Endothelial cell of umbilical vein (primary cell): ENCODE data around the gene ZNF483. TPM values are rescaled to one million over a fixed set of nuclear protein-coding genes. Genes with fewer than 3 reads are reported as not detected.

Source experiments
- BruUV-seq: library from RNA; stranded (reverse); fragments of 400-500 nt; replicated peaks from 2 replicates; lab custom pipeline; 2021; lab: Mats Ljungman, UMichigan
- CTCF ChIA-PET: fragments of 300-600, 350-600 bp; sonication (Branson Sonifier 250); formaldehyde crosslinking; loops from one replicate; lab custom pipeline; 2021; ENCODE audit warnings: antibody characterized with exemption, inconsistent platforms; lab: Charles Lee
- POLR2A ChIA-PET: fragments of 300-600, 350-600 bp; sonication (Branson Sonifier 250); formaldehyde crosslinking; loops from one replicate; lab custom pipeline; 2021; ENCODE audit warnings: antibody characterized with exemption, inconsistent platforms; lab: Charles Lee
- DNase-seq: peaks from one replicate; pipeline ENCODE4 v3.0.0-alpha.2; 2011; ENCODE audit warnings: low read depth, low spot score
- FAIRE-seq: peaks from 2 replicates; lab custom pipeline; 2011; peaks lifted over from hg19 to GRCh38; lab: Jason Lieb, UNC
- H2AFZ ChIP-seq: 2 replicates; pipeline ENCODE4 v1.6.0; 2012; ENCODE audit warnings: low read depth, low read length, control low read depth, inconsistent platforms
- H3K27ac ChIP-seq: 2 replicates; pipeline ENCODE4 v1.5.1; 2011; ENCODE audit warnings: low read depth, mild to moderate bottlenecking, control low read depth, low read length, moderate library complexity; ENCODE audit not compliant: insufficient read depth
- H3K27me3 ChIP-seq, 2 experiments: 2 replicates each; pipeline versions ENCODE4 v1.6.0 to v1.6.1; 2011; ENCODE audit warnings: low read length in 2 of 2, mixed read lengths in 1 of 2; ENCODE audit not compliant: control insufficient read depth in 2 of 2, insufficient read depth in 2 of 2
- H3K36me3 ChIP-seq, 2 experiments: 2 replicates in 1 of 2; 3 replicates in 1 of 2; pipeline ENCODE4 v1.5.1; 2011; ENCODE audit warnings: low read length in 2 of 2, mild to moderate bottlenecking in 1 of 2, moderate library complexity in 1 of 2; ENCODE audit not compliant: control insufficient read depth in 2 of 2, insufficient read depth in 2 of 2; ENCODE audit errors: extremely low read depth in 1 of 2
- H3K4me1 ChIP-seq: 3 replicates; pipeline ENCODE4 v1.5.1; 2011; ENCODE audit warnings: mild to moderate bottlenecking, low read length; ENCODE audit not compliant: control insufficient read depth, insufficient read depth; ENCODE audit errors: extremely low read depth
- H3K4me2 ChIP-seq: 2 replicates; pipeline ENCODE4 v1.6.1; 2011; ENCODE audit warnings: low read length, control low read depth, mixed read lengths; ENCODE audit not compliant: insufficient read depth
- H3K4me3 ChIP-seq, 3 experiments: fragments of 200-600 bp in 1 of 3; sonication (generic), shearing (Covaris generic) in 1 of 3; replicated peaks in 1 of 3; 2 replicates each; pipeline ENCODE4 v1.5.1; 2011 to 2016; ENCODE audit warnings: control low read depth in 3 of 3, low read length in 3 of 3, mild to moderate bottlenecking in 2 of 3, inconsistent platforms in 1 of 3, low read depth in 1 of 3, moderate library complexity in 1 of 3; ENCODE audit not compliant: insufficient read depth in 1 of 3
- H3K79me2 ChIP-seq: 2 replicates; pipeline ENCODE4 v1.6.0; 2012; ENCODE audit warnings: low read length, inconsistent platforms; ENCODE audit not compliant: control insufficient read depth, insufficient read depth
- H3K9ac ChIP-seq: replicated peaks from 2 replicates; pipeline ENCODE3; 2011; ENCODE audit warnings: low read length, control low read depth; ENCODE audit not compliant: insufficient read depth; ENCODE audit errors: extremely low read depth
- H3K9me1 ChIP-seq: replicated peaks from 3 replicates; pipeline ENCODE4 v1.6.0; 2011; ENCODE audit warnings: mild to moderate bottlenecking, low read length; ENCODE audit not compliant: control insufficient read depth, insufficient read depth; ENCODE audit errors: extremely low read depth
- H3K9me3 ChIP-seq: replicated peaks from 2 replicates; pipeline ENCODE4 v1.5.1; 2012; ENCODE audit warnings: low read length, inconsistent platforms; ENCODE audit not compliant: control insufficient read depth, insufficient read depth
- H4K20me1 ChIP-seq: replicated peaks from 2 replicates; pipeline ENCODE3; 2011; ENCODE audit warnings: mild to moderate bottlenecking, low read length; ENCODE audit not compliant: control insufficient read depth, insufficient read depth; ENCODE audit errors: extremely low read depth
- CTCF ChIP-seq, 2 donors: IDR thresholded peaks; 1 replicate in 1 of 2; 2 replicates in 1 of 2; pipeline ENCODE4 v1.5.1; 2011; ENCODE audit warnings: low read length in 2 of 2, mild to moderate bottlenecking in 2 of 2, moderate library complexity in 2 of 2, control low read depth in 1 of 2, inconsistent platforms in 1 of 2, low read depth in 1 of 2; ENCODE audit not compliant: insufficient read depth in 1 of 2; ENCODE audit errors: extremely low read depth in 1 of 2
- EZH2 ChIP-seq: IDR thresholded peaks from 2 replicates; pipeline ENCODE4 v1.6.1; 2012; ENCODE audit warnings: borderline replicate concordance, low read depth, mild to moderate bottlenecking, moderate library complexity, low read length, inconsistent platforms; ENCODE audit not compliant: severe bottlenecking
- FOS ChIP-seq: IDR thresholded peaks from 2 replicates; pipeline ENCODE4 v1.6.1; 2011; ENCODE audit warnings: mild to moderate bottlenecking, low read length, moderate library complexity, borderline replicate concordance; ENCODE audit not compliant: insufficient read depth
- GATA2 ChIP-seq: IDR thresholded peaks from 2 replicates; pipeline ENCODE4 v1.7.0; 2011; ENCODE audit warnings: low read depth, mild to moderate bottlenecking, moderate library complexity, mixed read lengths, low read length; ENCODE audit not compliant: insufficient read length, insufficient read depth
- JUN ChIP-seq: IDR thresholded peaks from 2 replicates; pipeline ENCODE4 v1.6.1; 2011; ENCODE audit warnings: borderline replicate concordance, low read depth; ENCODE audit not compliant: insufficient read length, insufficient read depth
- MAX ChIP-seq: IDR thresholded peaks from 2 replicates; pipeline ENCODE4 v1.6.1; 2011; ENCODE audit not compliant: insufficient read depth, insufficient read length
- MYC ChIP-seq: IDR thresholded peaks from one replicate; pipeline ENCODE4 v1.6.1; 2011; ENCODE audit warnings: mild to moderate bottlenecking, low read depth, low read length
- POLR2A ChIP-seq: IDR thresholded peaks from 2 replicates; pipeline ENCODE4 v1.6.1; 2012; ENCODE audit warnings: low read depth, mild to moderate bottlenecking, control low read depth, low read length
- POLR2AphosphoS5 ChIP-seq: IDR thresholded peaks from 2 replicates; pipeline ENCODE4 v1.6.1; 2012; ENCODE audit warnings: low read depth, mild to moderate bottlenecking, control low read depth, low read length, moderate library complexity; ENCODE audit not compliant: insufficient read depth
- dilution Hi-C: fragments of 300-500 bp; cut with MboI; formaldehyde crosslinking; loops from one replicate; pipeline ENCODE4 v1.15.0; 2019; ENCODE audit warnings: low sequenced_read_pairs; ENCODE audit not compliant: extremely low pct_ligation_motif_present
- intact Hi-C: fragments of 100-400 bp; cut with micrococcal nuclease; formaldehyde crosslinking; loops from one replicate; pipeline ENCODE4 v1.10.0; 2022
- polyA plus RNA-seq, 4 experiments: library from polyadenylated mRNA; depleted of rRNA in 3 of 4; stranded (reverse) in 3 of 4; unstranded in 1 of 4; fragments of >200 nt; gene quantifications; 2 replicates each; pipeline versions ENCODE4 v1.2.1 to v1.2.3, GENCODE V29; 2011 to 2012; ENCODE audit warnings: missing spikeins in 1 of 4
- total RNA-seq: library from RNA; stranded (reverse); gene quantifications from 2 replicates; pipeline ENCODE4 v1.2.3, GENCODE V29; 2021

The ZNF483 gene
- total and polyA plus RNA-seq, 2 donors (not counting 3 experiments of a cell fraction or from before 2014, with no cell fraction given), result 0.23 to 2.0 TPM

GRCh38 chr9:111481885-111482636, 42.9 kb upstream of the ZNF483 start:
- Histone ChIP-seq H4K20me1 (peaks cover 9% of the 10 kb centered on the region), H2AFZ (no peak overlapping the region), H3K27me3 (no peaks in the 10 kb centered on the region), H3K4me2 (peak overlapping the region; percentile 75), H3K36me3 (no peaks in the 10 kb centered on the region), H3K79me2 (peaks cover 61% of the 10 kb centered on the region), H3K9me1 (no peaks in the 10 kb centered on the region), H3K4me1 (peaks cover 8% of the 10 kb centered on the region), H3K9ac (peak overlapping the region; percentile 76), H3K4me3 (peak overlapping the region; percentile 68 to 78 (median 75)), H3K27ac (peak overlapping the region; percentile 60), H3K9me3 (no peaks in the 10 kb centered on the region)
- TF ChIP-seq MAX, result no peak
- TF ChIP-seq FOS, result no peak
- TF ChIP-seq GATA2, result no peak
- no peak for TF ChIP-seq EZH2
- TF ChIP-seq JUN, result no peak
- no peak for TF ChIP-seq CTCF (IDR thresholded peaks at IDR 0.05; ENCODE audit: extremely low read depth in 1 of 2, insufficient read depth in 1 of 2, low read depth in 1 of 2, low read length in 2 of 2)
- TF ChIP-seq POLR2A, result no peak
- TF ChIP-seq POLR2AphosphoS5, result no peak
- no peak for TF ChIP-seq MYC
- ChIA-PET CTCF (no interaction called here), POLR2A (no interaction called here)
- DNase-seq (no peak), FAIRE-seq (no peak)
- dilution Hi-C loops, result no loop called here
- intact Hi-C loops, result loop anchor here (1.0 to 5.0 kb wide), 2 partner anchors 43 to 115 kb away; partner anchors contain the start of genes PTGR1 and ZNF483
- BruUV-seq, result TSS peak; percentile 40
